Glomerular endothelial cell (primary cell): ENCODE measurements around the gene GALNT9. TPM values are rescaled to one million over a fixed set of nuclear protein-coding genes. Genes with fewer than 3 reads are reported as not detected.
"Not testable (repeated sequence)": the region's sequence is repeated elsewhere in the genome, so short reads cannot be mapped to it uniquely, and the experiment has no call there.

ENCODE experiments used
- DNase-seq: peaks from one replicate; pipeline ENCODE4 v3.0.0-alpha.2; 2011; ENCODE audit warnings: low read depth, low spot score; ENCODE audit errors: extremely low read depth
- total RNA-seq: library from RNA; depleted of rRNA; stranded (reverse); fragments of >200 nt; gene quantifications from 2 replicates; pipeline ENCODE4 v1.2.3, GENCODE V29; 2015

Gene GALNT9
- 0.35 TPM in 1 of 2 replicates, not detected in the other for total RNA-seq

- DNase-seq: no peak
Measured at GRCh38 chr12:132329036-132329719, at the start of gene GALNT9. Gene GALNT9, minus strand, starts transcription at chr12:132329589. Its CDS starts 386 bp downstream, at chr12:132329203.

DNA sequence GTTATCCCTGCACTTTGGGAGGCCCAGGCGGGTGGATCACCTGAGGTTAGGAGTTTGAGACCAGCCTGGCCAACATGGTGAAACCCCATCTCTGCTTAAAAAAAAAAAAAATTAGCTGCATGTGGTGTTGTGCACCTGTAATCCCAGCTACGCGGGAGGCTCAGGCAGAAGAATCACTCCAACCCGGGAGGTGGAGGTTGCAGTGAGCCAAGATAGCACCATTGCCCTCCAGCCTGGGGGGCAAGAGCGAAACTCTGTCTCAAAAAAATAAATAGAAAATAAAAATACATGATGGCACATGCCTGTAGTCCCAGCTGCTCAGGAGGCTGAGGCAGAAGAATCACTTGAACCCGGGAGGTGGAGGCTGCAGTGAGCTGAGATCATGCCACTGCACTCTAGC is 49.7 kb upstream of the GALNT9 start:
- not testable (repeated sequence) for DNase-seq

DNA sequence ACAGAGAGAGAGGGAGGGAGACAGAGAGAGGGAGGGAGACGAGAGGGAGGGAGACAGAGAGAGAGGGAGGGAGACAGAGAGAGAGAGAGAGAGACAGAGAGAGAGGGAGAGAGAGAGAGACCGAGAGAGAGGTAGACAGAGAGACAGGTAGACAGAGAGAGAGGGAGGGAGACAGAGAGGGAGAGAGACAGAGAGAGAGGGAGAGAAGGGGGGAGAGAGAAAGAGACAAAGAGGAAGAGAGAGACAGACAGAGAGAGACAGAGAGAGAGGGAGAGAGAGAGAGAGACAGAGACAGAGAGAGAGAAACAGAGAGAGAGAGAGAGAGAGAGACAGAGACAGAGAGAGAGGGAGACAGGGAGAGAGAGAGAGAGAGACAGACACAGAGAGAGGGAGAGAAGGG is 47.8 kb upstream of the GALNT9 start:
- DNase-seq: no peak

- no peak for DNase-seq
Measured at GRCh38 chr12:132376464-132376830, 47.1 kb upstream of the GALNT9 start.

DNA sequence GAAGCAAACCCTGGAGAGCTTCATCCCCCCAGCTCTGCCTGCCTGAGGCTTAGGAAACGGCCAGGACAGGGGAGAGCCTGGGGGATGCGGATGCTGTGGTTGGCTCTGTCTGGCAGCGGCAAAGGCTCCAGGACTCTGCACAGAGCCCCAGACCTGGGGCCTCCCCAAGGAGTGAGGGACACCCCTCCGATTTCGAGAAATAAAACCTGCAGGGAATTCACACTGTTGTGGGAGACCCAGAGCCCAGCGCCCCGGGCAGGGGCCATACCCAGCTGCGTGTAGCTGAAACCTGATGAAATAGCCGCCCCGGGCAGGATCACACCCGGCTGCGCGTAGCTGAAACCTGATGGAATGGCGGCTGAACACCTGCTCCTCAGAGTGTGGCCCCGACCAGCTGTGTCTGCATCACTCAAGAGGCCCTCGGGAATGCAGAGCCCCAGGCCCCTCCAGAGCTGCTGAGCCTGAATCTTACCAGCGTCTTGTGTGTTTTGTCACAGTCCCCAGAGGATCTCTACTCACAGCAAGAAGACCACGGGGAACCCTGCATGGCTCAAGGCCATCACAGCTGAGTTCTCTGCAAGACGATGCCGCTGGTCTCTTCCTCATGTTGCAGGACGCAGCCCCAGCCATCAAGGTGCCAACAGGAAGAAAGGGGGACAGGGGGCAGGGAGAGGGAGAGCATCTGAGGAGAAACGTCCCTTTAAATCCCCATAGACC is 46.5 kb upstream of the GALNT9 start:
- DNase-seq: no peak

DNA sequence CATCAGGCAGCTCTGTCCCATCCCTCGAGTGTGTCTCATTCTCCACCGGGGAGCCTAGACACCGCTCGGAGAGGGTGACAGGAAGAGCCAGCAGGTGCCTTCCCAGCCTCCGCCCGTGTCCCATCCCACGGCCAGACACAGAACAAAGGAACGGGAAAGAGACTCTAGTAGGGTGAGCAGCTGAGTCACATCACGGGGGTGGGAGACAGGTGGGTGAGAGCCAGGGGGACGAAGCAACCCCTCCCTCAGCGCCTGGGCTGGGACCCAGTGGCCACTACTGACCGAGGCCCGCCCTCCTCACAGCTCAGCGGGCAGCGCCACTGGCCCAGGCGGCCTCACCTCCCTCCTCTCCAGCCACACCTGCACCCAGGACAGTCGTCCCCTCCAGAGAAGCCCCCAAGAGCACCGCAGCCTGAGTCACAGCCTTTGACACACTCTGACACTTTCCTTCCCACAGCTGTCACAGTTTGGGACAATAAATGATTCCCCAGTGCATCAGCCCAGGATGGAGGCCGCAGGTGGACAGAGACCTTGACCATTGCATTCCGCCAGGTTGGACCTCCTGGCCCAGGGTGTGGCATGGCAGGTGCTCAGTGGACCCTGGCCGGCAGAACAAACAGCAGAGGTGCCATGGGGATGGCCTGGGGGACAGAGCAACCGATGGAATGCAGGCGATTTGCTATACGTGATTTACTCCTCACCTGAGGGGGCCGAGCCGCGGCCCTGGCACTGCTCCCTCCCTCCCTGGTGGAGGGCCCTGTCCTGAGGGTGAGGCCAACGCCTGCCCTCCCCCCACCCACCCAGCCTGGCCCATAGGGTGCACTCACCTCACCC is 45.4 kb upstream of the GALNT9 start:
- DNase-seq: no peak

- no peak for DNase-seq
Measured at GRCh38 chr12:132373901-132374611, 44.7 kb upstream of the GALNT9 start.

GRCh38 chr12:132367852-132368251 is 38.5 kb upstream of the GALNT9 start:
- no peak for DNase-seq

DNA sequence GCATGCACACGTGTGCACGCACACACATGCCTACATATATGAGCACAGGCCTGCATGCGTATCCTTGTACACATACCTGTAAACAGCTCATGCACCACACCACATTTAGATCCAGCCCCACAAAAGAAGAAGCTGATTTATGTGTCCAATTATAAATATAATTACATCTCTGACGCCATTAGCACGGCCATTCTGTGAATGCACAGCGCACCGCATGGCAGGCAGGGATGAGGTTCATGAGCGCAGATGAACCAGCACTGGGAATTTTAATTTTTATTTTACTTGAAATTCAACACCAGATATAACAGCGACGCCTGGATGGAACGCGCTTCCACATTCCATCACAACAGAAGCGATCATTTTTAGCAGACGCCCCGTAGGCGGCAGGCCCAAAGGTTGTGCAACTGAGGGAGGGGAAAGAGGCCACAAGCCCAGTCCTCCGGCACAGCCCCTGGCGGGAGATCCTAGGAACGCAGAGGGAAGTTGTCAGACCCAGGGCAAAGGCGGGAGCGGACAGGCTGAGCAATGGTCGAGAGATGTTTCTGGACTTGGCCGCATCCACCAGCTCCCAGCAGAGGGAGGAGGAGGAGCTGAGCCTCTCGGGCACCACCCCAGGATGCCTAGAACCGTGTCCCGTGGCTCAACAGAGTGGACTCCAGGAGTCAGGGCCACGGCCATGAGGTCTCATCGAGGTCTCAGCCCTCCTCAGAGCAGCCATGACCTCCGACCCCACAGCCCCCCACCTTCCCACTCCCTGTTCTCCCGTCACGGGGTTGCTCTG is 37.9 kb upstream of the GALNT9 start:
- DNase-seq: no peak

DNA sequence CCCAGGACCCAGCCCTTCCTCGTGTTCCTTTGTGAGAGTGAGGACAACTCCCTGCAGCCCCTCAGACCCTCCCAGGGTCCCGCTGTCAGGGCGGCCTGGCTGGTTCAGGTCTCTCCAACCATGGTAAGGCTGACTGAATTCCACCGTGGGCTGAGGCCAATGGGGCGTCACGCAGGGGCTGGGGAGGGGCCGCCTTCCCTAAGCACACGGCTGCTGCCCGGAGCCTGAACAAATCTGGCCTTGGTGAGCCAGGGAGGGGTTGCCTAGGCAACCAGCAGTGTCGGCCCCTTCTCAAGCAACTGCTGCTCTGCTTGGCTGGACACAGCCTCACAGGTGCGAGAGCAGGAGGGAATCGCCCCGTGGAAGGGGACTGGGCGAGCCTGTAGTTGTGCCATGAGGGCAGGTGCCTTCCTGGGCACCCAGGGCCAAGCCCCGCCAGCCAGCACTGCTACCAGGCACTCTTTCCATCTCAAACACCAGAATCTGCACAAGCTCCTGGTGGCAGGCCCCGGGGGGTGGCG is 37.0 kb upstream of the GALNT9 start:
- DNase-seq: no peak

DNA sequence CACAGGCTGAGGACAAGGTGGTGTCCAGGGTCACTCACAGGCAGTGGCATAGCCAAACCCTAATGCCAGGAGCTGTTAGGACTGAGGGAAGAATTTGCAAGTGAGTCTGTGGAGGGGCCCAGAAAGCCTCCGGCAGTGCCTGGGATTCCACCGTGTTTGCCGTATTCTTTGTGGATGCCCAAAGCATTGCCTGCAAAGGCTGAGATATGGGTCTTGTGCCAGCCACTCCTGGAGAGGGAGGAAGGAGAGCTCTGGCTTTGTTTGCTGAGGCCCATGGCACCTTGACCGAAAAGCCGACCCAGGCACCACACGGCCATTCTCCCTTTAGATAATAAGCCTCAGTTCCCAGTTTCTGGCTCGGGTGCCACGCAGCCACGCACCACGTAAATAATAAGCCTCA is 35.8 kb upstream of the GALNT9 start:
- DNase-seq: no peak

- no peak for DNase-seq
Measured at GRCh38 chr12:132364348-132364902, 35.0 kb upstream of the GALNT9 start.

GRCh38 chr12:132363661-132364347 is 34.4 kb upstream of the GALNT9 start:
- no peak for DNase-seq

DNA sequence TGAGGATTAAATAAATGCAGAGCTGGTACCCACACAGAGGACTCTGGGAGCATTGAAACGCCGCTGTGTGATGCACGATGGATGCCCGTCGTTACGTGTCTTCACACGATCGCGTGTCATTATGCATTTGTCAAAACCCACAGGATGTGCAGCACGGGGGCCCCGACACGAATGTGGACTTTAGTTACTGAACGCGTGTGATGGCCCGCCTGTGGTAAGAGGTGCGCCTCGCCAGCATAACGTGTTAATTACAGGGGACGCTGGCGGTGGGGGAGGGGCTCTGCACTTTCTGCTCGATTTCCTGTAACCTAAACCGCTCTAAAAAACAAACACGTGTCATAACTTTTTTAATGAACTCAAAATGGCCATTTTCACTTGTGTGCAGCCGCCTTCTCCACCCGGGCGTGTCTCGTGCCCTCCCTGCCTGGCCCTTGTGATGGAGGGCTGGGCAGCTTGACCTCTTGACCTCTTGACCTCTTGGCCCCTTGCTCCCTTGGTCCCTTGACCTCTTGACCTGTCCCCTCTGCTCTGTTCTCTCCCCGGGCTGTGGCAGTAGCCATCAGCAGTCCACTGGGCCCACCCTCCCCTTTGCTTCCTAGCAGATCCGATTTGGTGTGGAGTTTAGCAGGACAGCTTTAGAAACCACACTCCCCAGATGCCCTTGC is 33.7 kb upstream of the GALNT9 start:
- no peak for DNase-seq

DNA sequence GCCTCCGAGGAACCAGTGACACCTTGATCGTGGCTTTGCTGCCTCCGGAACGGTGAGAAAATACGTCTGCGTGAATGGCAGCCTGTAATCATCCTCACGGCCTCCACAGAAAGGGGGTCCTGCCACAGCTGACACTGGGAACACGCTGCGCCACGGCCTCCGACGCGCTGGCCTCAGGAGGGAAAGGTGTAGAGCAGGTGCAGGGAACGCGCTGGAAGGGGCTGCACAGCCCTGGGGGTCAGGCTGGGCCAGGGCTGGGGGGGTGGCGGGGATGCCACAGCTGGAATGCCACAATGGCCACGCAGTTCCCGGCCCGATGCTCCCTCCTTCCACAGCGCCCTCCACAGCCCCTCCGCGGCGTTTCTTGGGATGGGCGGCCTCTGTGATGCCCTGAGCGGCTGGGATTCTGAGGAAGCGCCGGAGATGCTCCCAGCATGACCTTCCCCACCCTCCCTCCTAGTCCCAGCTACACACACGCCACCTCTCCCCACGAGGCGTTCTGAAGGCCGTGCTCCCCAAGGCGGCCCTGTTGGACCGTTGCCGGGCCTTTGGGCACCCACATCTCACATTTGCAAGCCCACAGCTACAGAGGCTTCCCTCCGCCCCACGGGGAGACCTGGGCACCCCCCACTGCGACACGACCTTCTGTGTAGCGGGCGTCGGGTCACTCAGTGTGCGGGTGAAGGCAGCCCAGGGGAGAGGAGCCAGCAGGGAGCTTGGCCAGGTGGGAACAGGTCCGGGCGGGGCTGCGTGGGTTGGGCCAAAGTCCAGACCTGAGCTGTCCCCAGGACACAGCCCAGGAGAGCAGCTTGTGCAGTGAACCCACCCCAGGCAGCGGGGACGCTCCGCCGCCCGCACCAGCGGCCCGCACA is 31.8 kb upstream of the GALNT9 start:
- DNase-seq: no peak

- DNase-seq: no peak
Measured at GRCh38 chr12:132360410-132360809, 31.0 kb upstream of the GALNT9 start.

GRCh38 chr12:132359971-132360370 is 30.6 kb upstream of the GALNT9 start:
- no peak for DNase-seq

DNA sequence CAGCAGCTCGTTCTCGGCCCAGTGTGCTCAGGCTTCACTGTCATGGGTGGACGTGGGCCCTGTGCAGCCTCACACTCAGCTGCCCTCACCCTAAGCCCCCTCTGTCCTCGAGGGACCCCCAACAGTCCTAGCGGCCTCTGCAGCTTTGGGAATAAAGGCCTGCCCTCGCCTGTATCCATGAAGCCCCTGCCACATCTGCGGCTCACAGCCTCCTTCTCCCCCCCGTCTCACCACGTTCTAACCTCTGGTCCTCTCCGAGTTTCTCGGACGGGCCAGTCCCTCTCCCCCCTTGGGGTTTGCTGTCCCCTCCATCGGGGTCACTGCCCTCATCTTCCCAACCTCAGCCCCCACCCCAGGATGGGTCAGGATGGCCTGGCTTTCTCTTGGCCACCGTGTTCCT is 30.2 kb upstream of the GALNT9 start:
- no peak for DNase-seq
